Measurements from ENCODE around the gene LRGUK.

DNA sequence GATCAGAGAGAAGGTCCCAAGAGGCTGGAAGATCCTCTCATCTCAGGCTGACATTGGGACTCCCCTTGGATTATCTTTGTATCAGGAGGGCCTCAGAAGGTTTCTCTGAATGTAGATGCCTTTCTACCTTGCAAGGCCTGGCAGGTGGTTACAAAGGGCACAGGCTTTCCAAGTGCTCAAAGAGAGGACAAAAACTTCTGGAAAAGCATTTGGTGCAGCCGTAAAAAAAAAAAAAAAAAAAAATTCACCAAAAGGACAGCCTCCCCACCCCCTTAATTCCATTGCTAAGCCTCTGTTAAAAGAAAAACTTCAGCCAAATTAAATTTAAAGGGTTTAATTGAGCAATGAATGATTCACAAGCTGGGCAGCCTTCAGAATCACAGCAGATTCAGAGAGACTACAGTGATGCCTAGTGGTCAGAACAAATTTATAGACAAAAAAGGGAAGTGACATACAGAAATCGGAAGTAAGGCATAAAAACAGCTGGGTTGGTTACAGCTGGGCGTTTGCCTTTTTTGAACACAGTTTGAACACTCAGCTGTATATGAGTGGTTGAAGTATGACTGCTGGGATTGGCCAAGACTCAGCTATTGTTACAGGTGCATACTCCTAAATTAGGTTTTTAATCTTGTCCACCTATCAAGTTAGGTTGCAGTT is 42.5 kb upstream of the LRGUK start:
- TF ChIP-seq, protein P1, sequence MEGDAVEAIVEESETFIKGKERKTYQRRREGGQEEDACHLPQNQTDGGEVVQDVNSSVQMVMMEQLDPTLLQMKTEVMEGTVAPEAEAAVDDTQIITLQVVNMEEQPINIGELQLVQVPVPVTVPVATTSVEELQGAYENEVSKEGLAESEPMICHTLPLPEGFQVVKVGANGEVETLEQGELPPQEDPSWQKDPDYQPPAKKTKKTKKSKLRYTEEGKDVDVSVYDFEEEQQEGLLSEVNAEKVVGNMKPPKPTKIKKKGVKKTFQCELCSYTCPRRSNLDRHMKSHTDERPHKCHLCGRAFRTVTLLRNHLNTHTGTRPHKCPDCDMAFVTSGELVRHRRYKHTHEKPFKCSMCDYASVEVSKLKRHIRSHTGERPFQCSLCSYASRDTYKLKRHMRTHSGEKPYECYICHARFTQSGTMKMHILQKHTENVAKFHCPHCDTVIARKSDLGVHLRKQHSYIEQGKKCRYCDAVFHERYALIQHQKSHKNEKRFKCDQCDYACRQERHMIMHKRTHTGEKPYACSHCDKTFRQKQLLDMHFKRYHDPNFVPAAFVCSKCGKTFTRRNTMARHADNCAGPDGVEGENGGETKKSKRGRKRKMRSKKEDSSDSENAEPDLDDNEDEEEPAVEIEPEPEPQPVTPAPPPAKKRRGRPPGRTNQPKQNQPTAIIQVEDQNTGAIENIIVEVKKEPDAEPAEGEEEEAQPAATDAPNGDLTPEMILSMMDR (IDR thresholded peaks at IDR 0.05; ENCODE audit: low read length) = no peak
- no peak for TF ChIP-seq EZH2 (optimal IDR thresholded peaks at IDR 0.05; ENCODE audit: low read depth, low read length)
